Airway epithelial cell (primary cell): ENCODE data around the gene F2RL3. TPM values are rescaled to one million over a fixed set of nuclear protein-coding genes. Genes with fewer than 3 reads are reported as not detected.

Source experiments
- total RNA-seq: library from RNA; depleted of rRNA; stranded (reverse); fragments of >200 nt; gene quantifications from 2 replicates; pipeline ENCODE4 v1.2.3, GENCODE V29; 2015

The F2RL3 gene
- total RNA-seq = not detected in 2 replicates

GRCh38 chr19:16888629-16889365, at the start of gene F2RL3:
TSS of gene F2RL3 (plus strand) at chr19:16888999. CDS start at chr19:16889190, 191 bp downstream.

Other genes starting within 250 kb of the F2RL3 start
- 99.0 and 106 TPM in 2 replicates for gene SMIM7, start 228.9 kb upstream of the F2RL3 start, total RNA-seq
- gene TMEM38A, start 227.9 kb upstream of the F2RL3 start, total RNA-seq = 0.88 and 4.2 TPM in 2 replicates
- gene NWD1, start 169.2 kb upstream of the F2RL3 start, total RNA-seq = 0.09 and 0.14 TPM in 2 replicates
- gene SIN3B, start 59.6 kb upstream of the F2RL3 start, total RNA-seq = 17.9 and 22.9 TPM in 2 replicates
- gene CPAMD8, start 137.8 kb downstream of the F2RL3 start, total RNA-seq = 0.74 and 1.3 TPM in 2 replicates
- 10.5 TPM in 2 replicates for gene HAUS8, start 186.5 kb downstream of the F2RL3 start, total RNA-seq
- 37.3 and 47.1 TPM in 2 replicates for gene MYO9B, start 186.8 kb downstream of the F2RL3 start, total RNA-seq